GM12878 (cell line): Measurements from ENCODE around the gene PIEZO2. TPM values are rescaled to one million over a fixed set of nuclear protein-coding genes. Genes with fewer than 3 reads are reported as not detected.

Experiments used
- ATAC-seq: fragments of 200-7000 bp; cut with Tn5 transposase; 3 replicates; pipeline ENCODE4 v1.9.1; 2020; ENCODE audit warnings: mild to moderate bottlenecking, moderate library complexity
- BruUV-seq: library from RNA; stranded (reverse); fragments of 400-500 nt; replicated peaks from 2 replicates; lab custom pipeline; 2021; lab: Mats Ljungman, UMichigan
- CTCF ChIA-PET: fragments of 300-600 bp; sonication (Branson Sonifier 250); formaldehyde crosslinking; extraction: SDS; loops from one replicate; lab custom pipeline; 2021; ENCODE audit warnings: inconsistent platforms; lab: Yijun Ruan, JAX
- POLR2A ChIA-PET: fragments of 350-600 bp; formaldehyde crosslinking; extraction: SDS; loops from one replicate; lab custom pipeline; 2021; ENCODE audit warnings: inconsistent platforms; lab: Charles Lee
- RAD21 ChIA-PET: fragments of 300-600 bp; sonication (Branson Sonifier 250); formaldehyde crosslinking; loops from one replicate; lab custom pipeline; 2023; ENCODE audit warnings: antibody characterized with exemption; ENCODE audit not compliant: unreplicated experiment; lab: Charles Lee
- SMC1A ChIA-PET: fragments of 300-600 bp; sonication (Branson Sonifier 250); formaldehyde crosslinking; loops from one replicate; lab custom pipeline; 2023; ENCODE audit not compliant: unreplicated experiment, uncharacterized antibody; lab: Charles Lee
- DNase-seq: peaks from one replicate; pipeline ENCODE4 v3.0.0-alpha.2; 2011; ENCODE audit warnings: low read depth, low spot score
- FAIRE-seq: peaks from 3 replicates; lab custom pipeline; 2011; peaks lifted over from hg19 to GRCh38; lab: Jason Lieb, UNC
- H2AFZ ChIP-seq: 2 replicates; pipeline ENCODE4 v1.6.0; 2011; ENCODE audit warnings: low read depth, low read length, control low read depth; ENCODE audit not compliant: control insufficient read depth
- H3K27ac ChIP-seq: 2 replicates; pipeline ENCODE4 v1.5.1; 2011; ENCODE audit warnings: control low read depth; ENCODE audit not compliant: control insufficient read depth, insufficient read depth
- H3K27me3 ChIP-seq, 2 experiments: replicated peaks in 1 of 2; 2 replicates each; pipeline versions ENCODE4 v1.6.0 to v1.6.1; 2011; ENCODE audit warnings: low read length in 1 of 2; ENCODE audit not compliant: control insufficient read depth in 2 of 2, insufficient read depth in 2 of 2
- H3K36me3 ChIP-seq, 2 experiments: 2 replicates each; pipeline ENCODE4 v1.5.1; 2011; ENCODE audit warnings: low read length in 1 of 2; ENCODE audit not compliant: control insufficient read depth in 2 of 2, insufficient read depth in 2 of 2
- H3K4me1 ChIP-seq: 2 replicates; pipeline ENCODE4 v1.6.1; 2011; ENCODE audit warnings: mild to moderate bottlenecking, low read length, moderate library complexity, mixed read lengths; ENCODE audit not compliant: control insufficient read depth, insufficient read depth
- H3K4me2 ChIP-seq: 2 replicates; pipeline ENCODE4 v1.6.0; 2011; ENCODE audit warnings: control low read depth; ENCODE audit not compliant: control insufficient read depth, insufficient read depth
- H3K4me3 ChIP-seq: fragments of 200-600 bp; sonication (generic); 2 replicates; pipeline ENCODE4 v1.5.1; 2016
- H3K79me2 ChIP-seq: 2 replicates; pipeline ENCODE4 v1.6.0; 2011; ENCODE audit warnings: low read length; ENCODE audit not compliant: control insufficient read depth, insufficient read depth
- H3K9ac ChIP-seq: 2 replicates; pipeline ENCODE4 v1.8.0; 2011; ENCODE audit warnings: low read length, control low read depth, mixed read lengths; ENCODE audit not compliant: control insufficient read depth, insufficient read depth
- H3K9me3 ChIP-seq: replicated peaks from 3 replicates; pipeline ENCODE4 v1.5.1; 2011; ENCODE audit warnings: mild to moderate bottlenecking, low read length; ENCODE audit not compliant: control insufficient read depth, insufficient read depth
- H4K20me1 ChIP-seq: 2 replicates; pipeline ENCODE4 v1.6.0; 2011; ENCODE audit not compliant: control insufficient read depth, insufficient read depth
- BACH1 ChIP-seq: fragments of 450-650 bp; IDR thresholded peaks from 2 replicates; pipeline ENCODE4 v1.6.1; 2017; ENCODE audit warnings: mild to moderate bottlenecking, borderline replicate concordance
- BCL3 ChIP-seq: IDR thresholded peaks from 2 replicates; pipeline ENCODE4 v1.6.1; 2011; ENCODE audit warnings: borderline replicate concordance, low read depth, mild to moderate bottlenecking, moderate library complexity, low read length; ENCODE audit not compliant: insufficient read depth, poor library complexity, severe bottlenecking
- GATAD2B ChIP-seq: fragments of 450-650 bp; conservative IDR thresholded peaks from 2 replicates; pipeline ENCODE4 v1.6.1; 2017; ENCODE audit warnings: low read depth, mild to moderate bottlenecking, moderate library complexity
- MEF2A ChIP-seq: IDR thresholded peaks from 2 replicates; pipeline ENCODE4 v1.6.1; 2011; ENCODE audit warnings: low read depth, mild to moderate bottlenecking, low read length, moderate library complexity; ENCODE audit not compliant: insufficient read depth
- NFXL1 ChIP-seq: fragments of 450-650 bp; IDR thresholded peaks from 2 replicates; pipeline ENCODE4 v1.6.1; 2017; ENCODE audit warnings: antibody characterized with exemption, mild to moderate bottlenecking, borderline replicate concordance
- NKRF ChIP-seq: fragments of 450-650 bp; conservative IDR thresholded peaks from 2 replicates; pipeline ENCODE4 v1.6.1; 2017; ENCODE audit warnings: mild to moderate bottlenecking, moderate library complexity
- NR2F1 ChIP-seq: fragments of 450-650 bp; conservative IDR thresholded peaks from 2 replicates; pipeline ENCODE4 v1.6.1; 2017; ENCODE audit warnings: mild to moderate bottlenecking
- PML ChIP-seq: IDR thresholded peaks from 2 replicates; pipeline ENCODE4 v1.6.1; 2012; ENCODE audit warnings: low read length, inconsistent platforms
- RAD51 ChIP-seq: fragments of 450-650 bp; IDR thresholded peaks from 2 replicates; pipeline ENCODE4 v1.6.1; 2016; ENCODE audit warnings: moderate library complexity, mild to moderate bottlenecking, inconsistent platforms
- SIX5 ChIP-seq: IDR thresholded peaks from 2 replicates; pipeline ENCODE4 v1.6.1; 2011; ENCODE audit warnings: mild to moderate bottlenecking, low read depth, low read length, moderate library complexity; ENCODE audit not compliant: severe bottlenecking
- SMAD5 ChIP-seq: IDR thresholded peaks from 2 replicates; pipeline ENCODE4 v1.6.1; 2016; ENCODE audit warnings: antibody characterized with exemption, low read depth
- ZBTB11 ChIP-seq: fragments of 450-650 bp; formaldehyde crosslinking; IDR thresholded peaks from 2 replicates; pipeline ENCODE4 v1.5.0; 2022; ENCODE audit warnings: mild to moderate bottlenecking, missing genetic modification characterization
- ZNF384 ChIP-seq: IDR thresholded peaks from 2 replicates; pipeline ENCODE4 v1.6.1; 2012; ENCODE audit warnings: low read depth, mild to moderate bottlenecking, low read length, improper control_type of control experiment, borderline replicate concordance
- WGBS: methylation state at CpG from one replicate; pipeline ENCODE4 v1.1.6; 2016; ENCODE audit warnings: low lambda C conversion rate; ENCODE audit not compliant: insufficient replicate concordance, insufficient coverage; ENCODE audit errors: missing lambda C conversion rate; 5-methylcytosine and 5-hydroxymethylcytosine counted together
- in situ Hi-C: fragments of 300-500 bp; cut with MboI; formaldehyde crosslinking; loops from 9 replicates; pipeline ENCODE4 v1.14.3; 2018; ENCODE audit warnings: mixed read lengths
- intact Hi-C: fragments of 100-400 bp; cut with micrococcal nuclease; formaldehyde crosslinking; loops from one replicate; pipeline ENCODE4 v1.14.2; 2022; ENCODE audit not compliant: unreplicated experiment
- polyA plus RNA-seq, 11 experiments: library from polyadenylated mRNA; depleted of rRNA in 4 of 11; unstranded in 6 of 11; stranded (reverse) in 5 of 11; fragments of >200 nt; fragmentation: Nextera tagmentation in 4 of 11; fragmentation: Illumina TruSeq in 1 of 11; extraction: Ambion mirVana in 4 of 11; extraction: Trizol in 1 of 11; gene quantifications; 1 replicate in 1 of 11; 2 replicates in 10 of 11; pipeline versions ENCODE4 v1.2.1 to v1.2.3, GENCODE V29; 2011 to 2016; ENCODE audit warnings: inconsistent platforms in 2 of 11, missing spikeins in 2 of 11, low read depth in 1 of 11
- total RNA-seq, 4 experiments: library from RNA; depleted of rRNA in 3 of 4; stranded (reverse); fragments of >200 nt in 3 of 4; fragmentation: Illumina TruSeq in 1 of 4; extraction: Trizol in 1 of 4; gene quantifications; 2 replicates each; pipeline versions ENCODE4 v1.2.1 to v1.2.3, GENCODE V29; 2013 to 2021

Gene PIEZO2
- total and polyA plus RNA-seq, 10 of the 15 experiments (the other 5 are each of a cell fraction or from before 2014, with no cell fraction given): 6.7 to 42.3 (median 27.4) TPM

- intact Hi-C loops: loop anchor here (10.0 kb wide), 1 partner anchor 48 kb away; no protein-coding TSS in a partner anchor
- H3K9ac ChIP-seq: no peak overlapping the region
- H3K36me3 ChIP-seq: peaks cover 0 to 7% of the 10 kb centered on the region in 2 experiments; a peak in 1 of 4 replicates
- ChIA-PET CTCF (interaction anchor here (0.6 to 1.3 kb wide), 4 partner anchors 11 to 195 kb away, joined by 3 to 4 read pairs (median 3); no protein-coding TSS in a partner anchor), POLR2A (no interaction called here), SMC1A (no interaction called here), RAD21 (no interaction called here)
- H3K4me2 ChIP-seq: no peak overlapping the region
- no peak overlapping the region for H3K27ac ChIP-seq
- no TSS peak for BruUV-seq
- in situ Hi-C loops: no loop called here
- peaks cover 17% of the 10 kb centered on the region for H3K9me3 ChIP-seq
- H3K79me2 ChIP-seq: peaks cover 51% of the 10 kb centered on the region
- no peak for FAIRE-seq
- H3K27me3 ChIP-seq: no peaks in the 10 kb centered on the region
- 84% methylated on average over 5 of the region's 7 CpGs for WGBS
- H2AFZ ChIP-seq: no peak overlapping the region
- H4K20me1 ChIP-seq: no peaks in the 10 kb centered on the region
- no peak overlapping the region for H3K4me3 ChIP-seq
- peaks cover 9% of the 10 kb centered on the region for H3K4me1 ChIP-seq
- no peak for ATAC-seq
- DNase-seq: no peak
- no peak for TF ChIP-seq ZNF384
- TF ChIP-seq BACH1: no peak
- no peak for TF ChIP-seq MEF2A
- TF ChIP-seq BCL3: no peak
- no peak for TF ChIP-seq NKRF
- TF ChIP-seq SMAD5: no peak
- TF ChIP-seq NFXL1: no peak
- no peak for TF ChIP-seq ZBTB11
- no peak for TF ChIP-seq PML
- TF ChIP-seq NR2F1: no peak
- TF ChIP-seq SIX5: no peak
- TF ChIP-seq GATAD2B: no peak
- TF ChIP-seq RAD51: no peak
- TF ChIP-seq, all 136 proteins: peak for 0
Measured at GRCh38 chr18:11047156-11047555, 102.2 kb downstream of the PIEZO2 start.
